ENCODE data around the gene SLC9A3. TPM values are rescaled to one million over a fixed set of nuclear protein-coding genes. Genes with fewer than 3 reads are reported as not detected.

Gene SLC9A3
- total RNA-seq, 4 donors from 2014 or later = 1.7 to 4.5 (median 2.9) TPM

DNA sequence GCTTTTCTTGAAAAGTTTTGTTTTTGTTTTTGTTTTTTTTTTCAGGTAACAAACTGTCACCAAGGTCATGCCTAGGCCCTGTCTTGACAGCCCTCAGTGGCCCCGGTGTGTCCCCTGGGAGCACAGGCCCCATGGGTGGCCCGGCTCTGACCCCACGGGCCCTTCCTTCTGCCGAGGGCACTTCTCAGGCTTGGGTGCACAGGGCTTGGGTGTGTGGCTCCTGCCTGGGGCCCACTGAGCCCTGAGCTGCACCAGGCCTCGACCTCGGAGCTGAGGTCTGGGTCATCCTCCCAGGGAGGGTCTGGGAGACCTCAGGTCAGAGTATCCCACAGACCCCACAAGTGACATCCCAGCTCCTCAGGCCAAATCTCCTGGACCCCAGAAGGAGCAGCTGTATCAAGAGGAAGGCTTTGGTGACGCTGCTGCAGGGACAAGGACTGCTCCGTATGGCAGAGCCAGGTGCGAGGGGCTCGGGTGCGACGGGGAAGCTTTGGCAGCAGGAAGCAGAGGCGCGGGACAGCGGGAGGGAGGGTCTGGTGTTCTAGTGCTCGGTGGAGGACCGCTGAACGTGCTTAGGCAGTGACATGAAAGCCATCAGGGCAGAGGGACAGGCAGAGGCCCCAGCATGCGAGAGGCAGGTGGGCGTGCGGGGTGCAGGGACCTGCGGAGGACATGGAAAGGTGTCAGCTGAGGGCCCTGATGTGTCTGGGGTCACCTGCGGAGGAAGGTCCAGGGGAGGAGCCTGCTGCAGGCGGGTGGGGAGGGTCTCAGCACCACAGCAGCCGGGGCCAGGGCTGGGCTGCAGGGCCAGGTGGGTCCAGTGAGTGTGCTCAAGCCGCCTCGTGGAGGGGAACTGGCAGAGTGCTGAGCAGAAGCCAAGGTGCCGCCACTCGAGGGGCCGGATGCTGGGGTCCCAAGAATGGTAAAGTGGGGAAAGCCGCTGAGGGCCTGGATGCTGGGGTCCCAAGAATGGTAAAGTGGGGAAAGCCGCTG is 18.4 kb upstream of the SLC9A3 start:
- Histone ChIP-seq H3K36me3 (no peaks in the 10 kb centered on the region), H3K4me3 (no peak overlapping the region), H3K27me3 (peaks cover 14 to 39% (median 32%) of the 10 kb centered on the region in 3 donors), H3K4me1 (no peaks in the 10 kb centered on the region), H3K9me3 (no peaks in the 10 kb centered on the region), H3K27ac (no peak overlapping the region)
- intact Hi-C loops (cut with DNase I; ENCODE audit: low total_unique reads) (no loop called here), in situ Hi-C loops (cut with MboI; ENCODE audit: low sequenced_read_pairs in 4 of 4) (no loop called here)
- ATAC-seq = no peak
- no peak for TF ChIP-seq POLR2A (IDR thresholded peaks at IDR 0.05)
- TF ChIP-seq, protein P1, sequence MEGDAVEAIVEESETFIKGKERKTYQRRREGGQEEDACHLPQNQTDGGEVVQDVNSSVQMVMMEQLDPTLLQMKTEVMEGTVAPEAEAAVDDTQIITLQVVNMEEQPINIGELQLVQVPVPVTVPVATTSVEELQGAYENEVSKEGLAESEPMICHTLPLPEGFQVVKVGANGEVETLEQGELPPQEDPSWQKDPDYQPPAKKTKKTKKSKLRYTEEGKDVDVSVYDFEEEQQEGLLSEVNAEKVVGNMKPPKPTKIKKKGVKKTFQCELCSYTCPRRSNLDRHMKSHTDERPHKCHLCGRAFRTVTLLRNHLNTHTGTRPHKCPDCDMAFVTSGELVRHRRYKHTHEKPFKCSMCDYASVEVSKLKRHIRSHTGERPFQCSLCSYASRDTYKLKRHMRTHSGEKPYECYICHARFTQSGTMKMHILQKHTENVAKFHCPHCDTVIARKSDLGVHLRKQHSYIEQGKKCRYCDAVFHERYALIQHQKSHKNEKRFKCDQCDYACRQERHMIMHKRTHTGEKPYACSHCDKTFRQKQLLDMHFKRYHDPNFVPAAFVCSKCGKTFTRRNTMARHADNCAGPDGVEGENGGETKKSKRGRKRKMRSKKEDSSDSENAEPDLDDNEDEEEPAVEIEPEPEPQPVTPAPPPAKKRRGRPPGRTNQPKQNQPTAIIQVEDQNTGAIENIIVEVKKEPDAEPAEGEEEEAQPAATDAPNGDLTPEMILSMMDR (IDR thresholded peaks at IDR 0.05 in 4 of 5, conservative IDR thresholded peaks at IDR 0.05 in 1 of 5) = no peak
- DNase-seq = no peak

DNA sequence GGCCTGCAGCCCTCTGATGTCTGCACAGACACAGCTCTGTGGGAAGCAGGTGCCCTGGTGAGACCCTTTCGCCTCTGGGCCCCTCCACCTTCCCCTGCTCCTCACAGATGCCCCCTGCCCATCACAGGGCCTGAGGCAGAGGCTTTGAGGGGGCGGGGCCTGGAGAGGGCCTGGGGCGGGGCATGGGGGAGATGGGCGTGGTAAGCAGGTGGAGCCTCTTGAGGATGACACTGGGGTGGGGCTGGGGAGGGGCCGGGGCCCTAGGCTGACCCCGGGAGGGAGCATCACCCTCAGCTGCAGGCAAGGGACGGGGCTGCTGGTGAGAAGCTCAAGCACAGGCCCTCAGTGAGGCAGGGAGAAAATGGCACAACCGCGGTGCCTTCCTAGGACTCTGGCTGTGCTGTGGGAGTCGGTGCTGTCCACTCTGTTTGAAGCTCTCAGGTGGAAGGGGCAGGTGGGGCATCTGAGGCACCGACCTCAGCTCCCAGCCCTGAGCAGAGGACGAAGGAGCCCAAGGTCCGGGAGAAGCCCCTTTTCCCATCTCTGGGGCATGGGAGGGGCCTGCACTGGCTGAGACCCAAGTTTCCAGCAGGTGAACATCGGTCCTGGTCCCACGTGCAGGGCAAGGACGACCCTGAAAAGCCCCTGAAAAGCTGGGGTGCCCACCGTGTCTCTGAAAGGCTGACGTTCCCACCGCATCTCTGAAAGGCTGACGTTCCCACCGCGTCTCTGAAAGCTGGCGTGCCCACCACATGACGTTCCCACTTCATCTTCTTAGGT is 17.5 kb upstream of the SLC9A3 start:
- Histone ChIP-seq H3K4me3 (no peak overlapping the region), H3K27ac (no peak overlapping the region), H3K9me3 (no peaks in the 10 kb centered on the region), H3K27me3 (peaks cover 14 to 39% (median 32%) of the 10 kb centered on the region in 3 donors), H3K4me1 (no peaks in the 10 kb centered on the region), H3K36me3 (no peaks in the 10 kb centered on the region)
- in situ Hi-C loops (cut with MboI; ENCODE audit: low sequenced_read_pairs in 4 of 4) (no loop called here), intact Hi-C loops (cut with DNase I; ENCODE audit: low total_unique reads) (no loop called here)
- no peak for ATAC-seq
- TF ChIP-seq, protein P1 (IDR thresholded peaks at IDR 0.05 in 4 of 5, conservative IDR thresholded peaks at IDR 0.05 in 1 of 5) = no peak
- no peak for TF ChIP-seq POLR2A (IDR thresholded peaks at IDR 0.05)
- DNase-seq = no peak

DNA sequence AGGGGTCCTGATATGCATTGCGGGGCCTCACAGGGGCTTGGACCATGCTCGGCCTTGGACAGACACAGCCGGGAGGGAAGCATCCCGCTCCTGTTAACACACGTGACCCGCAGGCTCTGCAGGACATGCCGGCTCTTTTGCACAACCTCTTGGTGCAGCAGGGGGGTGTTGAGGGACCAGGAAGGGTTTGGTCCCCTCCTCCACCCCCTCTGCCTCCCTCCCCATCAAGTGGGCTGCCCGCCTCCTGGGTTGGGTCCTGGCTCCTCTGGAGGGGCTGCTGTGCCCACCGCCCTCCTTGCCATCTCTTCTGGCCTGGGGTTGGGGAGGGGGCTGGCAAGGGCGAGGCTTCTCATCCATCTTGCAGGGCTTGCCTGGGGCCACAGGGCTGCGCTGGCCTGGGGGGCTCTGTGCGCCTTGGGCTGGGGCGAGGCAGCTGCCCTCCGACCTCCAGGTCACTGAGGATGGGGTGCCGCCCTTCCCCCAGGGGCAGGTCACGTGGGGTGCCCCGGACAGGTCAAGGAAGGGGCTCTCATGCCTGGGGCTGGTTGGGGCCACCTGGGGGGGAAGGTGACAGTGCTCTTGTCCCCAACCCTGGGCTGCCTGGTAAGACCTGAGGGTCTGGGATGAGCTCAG is 16.8 kb upstream of the SLC9A3 start:
- Histone ChIP-seq H3K27me3 (peaks cover 14 to 34% (median 32%) of the 10 kb centered on the region in 3 donors), H3K4me1 (no peaks in the 10 kb centered on the region), H3K4me3 (no peak overlapping the region), H3K27ac (no peak overlapping the region), H3K36me3 (no peaks in the 10 kb centered on the region), H3K9me3 (no peaks in the 10 kb centered on the region)
- intact Hi-C loops (cut with DNase I; ENCODE audit: low total_unique reads) (no loop called here), in situ Hi-C loops (cut with MboI; ENCODE audit: low sequenced_read_pairs in 4 of 4) (no loop called here)
- DNase-seq = no peak
- no peak for ATAC-seq
- TF ChIP-seq POLR2A (IDR thresholded peaks at IDR 0.05) = no peak
- TF ChIP-seq, protein P1 (IDR thresholded peaks at IDR 0.05 in 4 of 5, conservative IDR thresholded peaks at IDR 0.05 in 1 of 5) = no peak

DNA sequence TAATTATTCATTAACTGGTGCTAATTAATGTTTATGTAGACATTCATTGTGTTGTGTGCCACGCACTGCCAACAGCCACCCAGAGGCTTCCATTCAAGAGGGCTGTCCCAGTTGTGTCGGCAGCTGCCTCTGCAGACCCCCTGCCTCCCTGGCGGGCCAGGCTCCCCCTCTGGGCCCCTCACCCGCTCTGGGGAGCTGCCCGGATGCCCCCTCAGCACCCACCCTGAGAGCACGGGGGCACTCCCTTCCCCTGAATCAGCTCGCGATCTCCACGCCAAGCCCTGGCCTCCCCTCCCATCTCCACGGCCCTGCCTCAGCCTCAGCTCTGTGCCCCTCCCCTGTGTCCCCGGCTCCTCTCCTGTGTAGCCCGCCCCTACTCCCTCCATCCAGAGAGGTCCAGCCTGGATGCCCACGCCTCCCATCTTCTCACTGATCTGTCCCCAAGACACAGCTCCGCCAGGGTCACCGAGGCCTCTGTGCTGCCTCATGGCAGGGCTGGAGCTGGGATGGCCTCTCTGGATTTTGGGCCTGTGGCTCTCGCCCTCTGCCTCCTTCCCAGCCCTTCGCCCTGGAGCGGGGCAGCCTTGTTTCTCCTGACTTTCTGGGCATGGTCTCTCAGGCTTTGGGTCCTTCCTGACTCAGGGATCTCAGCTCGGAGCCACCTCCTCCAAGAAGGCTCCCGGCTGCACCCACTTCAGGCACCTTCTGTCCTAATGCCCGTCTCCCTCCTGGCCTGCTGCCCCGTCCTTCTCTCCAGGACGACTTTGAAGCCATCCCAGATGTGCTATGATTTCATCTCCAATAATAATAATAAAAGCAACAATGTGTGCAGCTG is 16.0 kb upstream of the SLC9A3 start:
- DNase-seq = no peak
- H3K27ac ChIP-seq = no peak overlapping the region
- no peaks in the 10 kb centered on the region for H3K36me3 ChIP-seq
- H3K4me1 ChIP-seq = no peaks in the 10 kb centered on the region
- TF ChIP-seq POLR2A (IDR thresholded peaks at IDR 0.05) = no peak
- TF ChIP-seq, protein P1 (IDR thresholded peaks at IDR 0.05 in 4 of 5, conservative IDR thresholded peaks at IDR 0.05 in 1 of 5) = no peak
- H3K9me3 ChIP-seq = no peaks in the 10 kb centered on the region
- no peak for ATAC-seq
- intact Hi-C loops (cut with DNase I; ENCODE audit: low total_unique reads) = no loop called here
- in situ Hi-C loops (cut with MboI; ENCODE audit: low sequenced_read_pairs in 4 of 4) = no loop called here
- H3K4me3 ChIP-seq = no peak overlapping the region
- H3K27me3 ChIP-seq = peaks cover 16 to 34% (median 33%) of the 10 kb centered on the region in 3 donors

All from gastrocnemius medialis (tissue), 4 donors.